ENCODE measurements around the gene MINDY1. TPM values are rescaled to one million over a fixed set of nuclear protein-coding genes. Genes with fewer than 3 reads are reported as not detected.
A peak's percentile ranks its signal among the peaks of the same experiment; 100 is the strongest.

The MINDY1 gene
- total and polyA plus RNA-seq, 9 of the 15 experiments (the other 6 are each of a cell fraction or from before 2014, with no cell fraction given): 0.49 to 11.0 (median 6.0) TPM

- H3K9me1 ChIP-seq (ENCODE audit: control insufficient read depth, insufficient read depth, low read length): no peaks in the 10 kb centered on the region
- intact Hi-C loops (cut with micrococcal nuclease) (loop anchor here (5.0 to 10.0 kb wide), 3 partner anchors 165 to 743 kb away; partner anchors contain the start of gene CA14), in situ Hi-C loops (cut with MboI) (loop anchor here (5.0 to 10.0 kb wide), 2 partner anchors 435 to 743 kb away; partner anchors contain the start of gene CA14)
- peaks cover 1% of the 10 kb centered on the region; the same call in 1 of the 3 replicates for H3K79me2 ChIP-seq (ENCODE audit: control insufficient read depth, insufficient read depth, low read length)
- DNase-seq (ENCODE audit: extremely low read depth in 1 of 4, low spot score in 3 of 4): no peak
- no peaks in the 10 kb centered on the region for H4K20me1 ChIP-seq (replicated peaks; ENCODE audit: control insufficient read depth, insufficient read depth, low read length)
- ChIA-PET POLR2A (interaction anchor here (0.7 to 1.8 kb wide), 6 partner anchors 10 to 764 kb away, joined by 3 to 7 read pairs (median 3); partner anchors contain the start of gene ANP32E), CTCF (ENCODE audit: low intra/inter-chr PET ratio) (no interaction called here)
- peak overlapping the region; percentile 88 for H2AFZ ChIP-seq (ENCODE audit: low read depth, low read length)
- H3K4me1 ChIP-seq (replicated peaks in 1 of 2; ENCODE audit: control insufficient read depth in 2 of 2, insufficient read depth in 2 of 2, low read length in 2 of 2): peaks cover 46 to 49% of the 10 kb centered on the region in 2 experiments
- no peak for FAIRE-seq
- ATAC-seq: no peak
- H3K27me3 ChIP-seq (ENCODE audit: control insufficient read depth in 2 of 2, insufficient read depth in 2 of 2, low read length in 2 of 2): no peaks in the 10 kb centered on the region
- H3K4me2 ChIP-seq (ENCODE audit: insufficient read depth, low read length): peak overlapping the region; percentile 67; the same call in 1 of the 2 replicates
- peak overlapping the region; percentile 67 to 81; a peak in 2 of 4 replicates for H3K9ac ChIP-seq (ENCODE audit: insufficient read depth in 1 of 2, low read depth in 2 of 2, low read length in 2 of 2)
- no peaks in the 10 kb centered on the region for H3K9me3 ChIP-seq (replicated peaks; ENCODE audit: control insufficient read depth, insufficient read depth, low read depth, low read length)
- H3K27ac ChIP-seq (ENCODE audit: extremely low read depth, low read depth, low read length): peak overlapping the region; percentile 80
- BruUV-seq (replicated peaks): no TSS peak
- TF ChIP-seq ZNF165 (CRISPR knock-in tag; IDR thresholded peaks at IDR 0.05; ENCODE audit: borderline replicate concordance) (0 out of 2 replicates have a peak, but pooled peaks have one; percentile 24), TRIM25 (IDR thresholded peaks at IDR 0.05; ENCODE audit: borderline replicate concordance) (no peak), TRIM24 (IDR thresholded peaks at IDR 0.05) (no peak), ZNF239 (CRISPR knock-in tag; IDR thresholded peaks at IDR 0.05) (no peak), ZNF584 (CRISPR knock-in tag; IDR thresholded peaks at IDR 0.05; ENCODE audit: low read depth) (peak; percentile 11; the same call in 1 of the 2 replicates)
- no peak overlapping the region for H3K4me3 ChIP-seq
- peaks cover 11% of the 10 kb centered on the region; the same call in 2 of the 3 replicates for H3K36me3 ChIP-seq (ENCODE audit: control insufficient read depth, insufficient read depth, low read length)
- 95% methylated on average over 1 of the region's 2 CpGs for WGBS (ENCODE audit: insufficient coverage, low coverage, missing lambda C conversion rate)
Measured at GRCh38 chr1:150999926-151000325, 6.8 kb downstream of the MINDY1 start.

All from K562 (cell line).